Kidney tubule cell (primary cell): ENCODE data around the gene TMEM45B.
"Not testable (repeated sequence)": the region's sequence is repeated elsewhere in the genome, so short reads cannot be mapped to it uniquely, and the experiment has no call there.

ENCODE experiments used
- DNase-seq: peaks from one replicate; pipeline ENCODE4 v3.0.0-alpha.2; 2018; ENCODE audit warnings: low spot score

Gene TMEM45B

DNA sequence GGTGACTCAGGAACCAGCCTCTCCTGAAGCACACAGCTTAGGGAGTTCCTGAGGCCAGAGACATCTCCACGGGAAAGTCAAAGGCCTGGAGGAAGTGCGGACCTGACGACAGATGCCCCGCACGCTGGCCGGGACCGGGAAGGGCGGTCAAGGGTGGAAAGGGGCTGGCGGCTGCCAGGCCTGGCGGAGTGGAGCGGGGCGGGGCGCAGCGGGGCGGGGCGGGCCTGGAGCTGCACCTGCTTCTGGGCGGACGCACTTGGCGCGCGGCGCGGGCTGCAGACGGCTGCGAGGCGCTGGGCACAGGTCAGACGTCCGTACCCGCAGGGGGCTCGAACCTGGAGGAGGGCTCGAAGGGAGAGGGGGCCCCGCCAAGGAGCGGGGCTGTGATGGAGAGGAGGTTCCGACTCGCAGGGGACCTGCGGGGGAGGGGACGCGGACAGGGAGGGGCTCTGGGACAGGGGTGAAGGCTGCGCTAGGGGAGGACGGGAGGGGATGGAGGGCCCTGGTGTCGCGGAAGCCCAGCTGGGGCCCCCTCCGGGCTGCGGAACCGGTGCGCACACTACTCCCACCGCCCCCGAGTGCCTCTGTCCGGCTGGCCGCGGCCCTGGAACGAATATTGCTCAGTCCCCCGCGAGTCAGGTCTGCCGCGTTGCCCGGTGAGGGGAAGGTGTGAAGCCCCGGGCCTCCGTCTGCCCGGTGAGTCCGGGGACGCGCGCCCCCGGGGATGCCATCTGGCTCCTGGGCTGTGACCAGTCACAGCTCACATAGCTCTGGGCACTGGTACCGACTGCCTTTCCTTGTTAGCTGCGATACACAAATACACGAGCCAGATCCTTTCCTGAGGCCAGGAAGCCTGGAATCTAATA is at the start of gene TMEM45B:
Gene TMEM45B, plus strand, starts transcription at position 253 of the 866 bp plus-strand sequence. CDS start 36,635 bp downstream, outside the sequence.
- DNase-seq = peak; percentile 53

DNA sequence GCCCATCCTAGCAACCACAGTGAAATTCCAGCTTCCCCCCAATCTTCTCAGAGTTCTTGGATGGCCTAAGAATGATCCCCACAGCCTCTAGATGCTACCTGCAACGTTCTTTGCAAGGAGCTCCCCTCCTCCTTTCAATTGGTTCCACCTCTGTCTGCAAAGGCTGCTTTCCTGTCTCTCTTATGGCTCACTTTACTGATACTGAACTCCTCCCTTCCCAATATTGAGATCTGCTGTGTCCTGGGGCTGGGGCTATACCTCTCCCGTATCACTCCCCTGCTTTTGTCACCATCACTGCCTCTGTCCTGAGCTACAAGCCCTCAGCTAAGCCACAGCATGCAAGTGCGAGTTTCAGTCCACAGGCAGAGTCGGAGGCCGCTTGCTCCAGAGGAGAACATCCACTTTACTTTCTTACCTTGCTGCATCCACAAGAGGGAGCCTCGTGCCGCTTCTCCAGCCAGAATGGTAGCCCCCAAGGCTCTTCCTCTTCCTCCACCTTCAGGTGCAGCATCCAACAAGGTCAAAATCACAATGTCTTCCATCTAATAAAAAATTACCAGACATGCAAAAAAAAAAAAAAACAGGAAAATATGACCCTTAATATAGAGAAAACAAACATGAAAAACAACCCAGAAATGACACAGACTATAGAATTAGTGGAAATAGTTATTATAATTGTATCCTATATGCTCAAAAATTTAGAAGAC is 48.6 kb upstream of the TMEM45B start:
- peak; percentile 49 for DNase-seq

DNA sequence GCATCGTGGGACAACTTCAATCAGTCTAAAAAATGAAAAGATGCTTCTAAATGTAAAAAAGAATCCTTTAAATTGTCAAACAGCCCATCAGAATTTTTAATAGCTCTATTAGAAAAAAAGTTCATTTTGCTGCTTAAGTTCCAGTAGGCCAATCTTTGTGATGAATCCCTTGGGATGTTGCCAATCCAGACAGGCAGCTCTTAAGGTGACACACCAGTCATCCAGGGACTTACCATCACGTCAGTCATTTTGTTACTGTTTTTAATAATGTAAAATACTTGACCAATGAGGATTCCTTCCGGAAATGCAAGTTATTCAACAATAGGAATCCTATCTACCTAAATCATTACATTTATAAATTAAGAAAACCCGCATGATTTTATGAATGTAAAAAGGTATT is 47.8 kb upstream of the TMEM45B start:
- DNase-seq = peak; percentile 68

DNA sequence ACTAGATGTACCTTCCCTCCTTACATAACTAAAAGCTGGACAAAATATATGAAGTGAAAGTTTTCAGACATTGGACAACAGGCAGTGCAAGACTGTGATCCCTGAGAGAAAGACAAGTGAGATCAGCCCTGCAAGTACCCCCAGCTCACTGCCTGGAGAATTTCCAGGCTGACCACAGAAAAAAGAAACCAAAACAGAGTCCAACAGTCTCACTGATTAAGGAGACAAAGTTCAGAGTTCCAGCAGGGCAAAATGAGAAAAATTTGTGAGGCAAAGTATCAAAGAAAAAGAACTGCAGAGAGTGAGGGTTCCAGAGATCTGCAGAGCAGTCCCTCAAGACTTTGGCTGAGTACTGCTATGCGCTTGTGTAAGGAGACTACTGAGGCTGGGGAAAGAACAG is 47.3 kb upstream of the TMEM45B start:
- peak; percentile 32 for DNase-seq

DNA sequence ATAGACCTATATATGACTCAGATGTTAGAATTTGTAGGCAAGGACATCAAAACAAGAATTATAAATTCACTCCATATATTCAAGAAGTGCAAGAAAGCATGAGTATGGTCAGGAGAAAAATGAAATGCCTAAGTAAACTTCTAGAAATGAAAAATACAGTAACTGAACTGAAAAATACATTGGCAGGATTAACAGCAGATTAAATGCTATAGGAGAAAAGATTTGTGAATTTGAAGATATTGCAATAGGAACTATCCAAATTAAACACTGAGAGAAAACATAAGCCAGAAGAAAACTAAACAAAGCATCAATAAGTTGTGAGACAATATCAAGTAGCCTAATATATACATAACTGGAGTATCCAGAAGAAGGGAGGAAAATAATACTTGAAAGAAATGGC is 46.6 kb upstream of the TMEM45B start:
- DNase-seq = no peak

DNA sequence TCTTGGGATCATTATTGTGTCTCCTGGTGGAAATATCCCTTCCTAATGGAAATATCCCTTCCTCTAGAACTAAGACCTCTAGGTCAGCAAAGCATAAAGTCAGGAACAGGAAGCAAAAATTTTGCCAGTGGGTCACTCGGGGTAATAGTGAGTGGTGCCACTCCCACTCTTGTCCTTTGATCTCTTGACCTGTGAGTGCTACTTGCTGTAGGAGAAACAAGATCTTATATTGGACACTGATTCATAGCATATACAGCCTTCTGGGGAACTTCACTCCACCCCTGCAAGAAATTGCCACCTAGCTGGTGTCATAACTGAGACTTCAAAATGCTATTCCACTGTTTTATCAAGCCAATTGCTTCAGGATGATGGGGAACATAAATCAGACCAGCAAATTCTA is 44.7 kb upstream of the TMEM45B start:
- DNase-seq = no peak

DNA sequence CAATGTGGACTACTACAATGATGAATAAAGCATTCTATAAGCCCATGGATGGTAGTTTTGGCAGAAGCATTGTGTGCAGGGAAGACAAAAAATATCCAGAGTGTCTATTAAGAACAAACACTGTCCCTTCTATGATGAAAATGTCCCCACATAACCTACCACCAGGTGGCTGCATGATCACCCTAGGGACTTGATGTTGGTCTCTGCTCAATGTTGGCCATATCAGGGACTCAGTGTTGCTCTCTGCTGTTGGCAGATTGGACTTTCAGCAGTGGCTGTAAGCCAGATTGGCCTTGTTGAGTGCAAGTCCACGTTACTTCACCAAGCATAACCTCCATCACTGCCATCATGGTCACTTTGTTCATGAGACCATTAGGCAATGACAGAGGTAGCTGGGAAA is 44.2 kb upstream of the TMEM45B start:
- DNase-seq = not testable (repeated sequence)

DNA sequence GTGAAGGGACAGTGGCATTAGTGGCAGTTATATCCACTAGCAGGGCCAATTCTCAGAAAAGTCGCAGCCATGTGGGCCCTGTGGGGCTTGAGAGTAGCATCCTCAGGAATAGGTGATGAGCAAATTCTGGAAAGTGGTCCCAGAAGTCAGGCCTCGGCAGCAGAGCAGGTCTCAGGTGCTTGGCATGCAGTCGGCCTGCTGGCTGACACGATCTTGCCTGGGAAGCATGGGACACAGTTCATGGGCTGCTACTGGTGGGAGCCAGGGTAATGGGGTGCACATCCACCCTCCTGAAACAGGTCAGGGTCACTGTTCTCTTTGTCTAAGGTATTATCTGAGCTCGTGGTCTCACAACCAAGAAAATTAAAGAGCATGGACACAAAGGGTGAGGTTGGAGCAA is 36.8 kb upstream of the TMEM45B start:
- DNase-seq = no peak

DNA sequence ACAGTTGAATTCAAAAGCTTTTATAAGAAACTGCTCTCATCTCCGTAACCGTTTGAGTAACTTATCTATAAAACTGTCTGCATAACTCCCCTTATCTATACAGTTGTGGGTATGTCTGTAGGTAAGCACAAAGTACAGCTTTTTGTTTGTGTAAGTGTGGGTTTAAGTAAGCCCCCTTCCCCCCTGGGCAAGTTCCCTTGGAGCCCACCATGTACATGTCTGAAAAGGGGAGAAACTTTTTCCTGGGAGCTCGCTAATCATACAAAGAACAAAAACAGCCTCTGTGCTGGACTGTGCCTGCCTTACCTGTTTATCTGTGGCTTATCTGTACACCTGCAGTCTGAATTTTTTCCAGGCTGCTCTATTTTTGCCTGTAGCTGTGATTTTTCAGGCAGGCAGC is 36.3 kb upstream of the TMEM45B start:
- no peak for DNase-seq

DNA sequence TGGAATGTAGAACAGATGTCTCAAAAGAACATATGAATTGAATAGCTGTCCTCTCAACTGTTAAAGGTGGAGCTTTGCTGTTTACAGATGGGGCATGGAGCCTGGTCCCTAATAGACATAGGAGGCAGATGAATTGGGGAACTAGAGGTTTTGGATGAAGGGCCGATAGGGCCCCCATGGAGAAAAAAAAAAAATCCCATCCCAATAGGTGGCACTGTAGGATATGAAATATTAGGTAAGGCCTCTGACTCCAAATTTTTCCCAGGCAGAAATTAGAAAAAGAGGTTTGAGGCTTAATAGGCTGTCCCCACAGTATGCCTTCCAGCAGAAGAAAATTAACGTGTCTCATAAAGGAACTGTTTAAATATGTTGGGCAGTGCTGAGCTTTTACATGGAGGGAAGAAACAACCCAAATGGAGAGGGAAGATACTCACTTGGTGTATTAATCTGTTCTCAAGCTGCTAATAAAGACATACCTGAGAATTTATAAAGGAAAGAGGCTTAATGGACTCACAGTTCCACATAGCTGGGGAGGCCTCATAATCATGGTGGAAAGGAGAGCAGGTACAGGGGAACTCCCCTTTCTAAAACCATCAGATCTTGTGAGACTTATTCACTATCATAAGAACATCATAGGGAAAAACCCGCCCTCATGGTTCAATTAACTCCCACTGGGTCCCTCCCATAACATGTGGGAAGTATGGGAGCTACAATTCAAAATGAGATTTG is 30.1 kb upstream of the TMEM45B start:
- peak; percentile 30 for DNase-seq

DNA sequence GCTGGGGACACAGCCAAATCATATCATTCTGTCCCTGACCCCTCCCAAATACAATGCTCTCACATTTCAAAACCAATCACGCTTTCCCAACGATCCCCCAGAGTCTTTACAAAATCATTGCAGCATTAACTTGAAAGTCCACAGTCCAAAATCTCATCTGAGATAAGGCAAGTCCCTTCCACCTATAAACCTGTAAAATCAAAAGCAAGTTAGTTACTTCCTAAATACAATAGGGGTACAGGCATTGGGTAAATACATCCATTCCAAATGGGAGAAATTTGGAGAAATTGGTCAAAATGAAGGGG is 29.6 kb upstream of the TMEM45B start:
- not testable (repeated sequence) for DNase-seq

DNA sequence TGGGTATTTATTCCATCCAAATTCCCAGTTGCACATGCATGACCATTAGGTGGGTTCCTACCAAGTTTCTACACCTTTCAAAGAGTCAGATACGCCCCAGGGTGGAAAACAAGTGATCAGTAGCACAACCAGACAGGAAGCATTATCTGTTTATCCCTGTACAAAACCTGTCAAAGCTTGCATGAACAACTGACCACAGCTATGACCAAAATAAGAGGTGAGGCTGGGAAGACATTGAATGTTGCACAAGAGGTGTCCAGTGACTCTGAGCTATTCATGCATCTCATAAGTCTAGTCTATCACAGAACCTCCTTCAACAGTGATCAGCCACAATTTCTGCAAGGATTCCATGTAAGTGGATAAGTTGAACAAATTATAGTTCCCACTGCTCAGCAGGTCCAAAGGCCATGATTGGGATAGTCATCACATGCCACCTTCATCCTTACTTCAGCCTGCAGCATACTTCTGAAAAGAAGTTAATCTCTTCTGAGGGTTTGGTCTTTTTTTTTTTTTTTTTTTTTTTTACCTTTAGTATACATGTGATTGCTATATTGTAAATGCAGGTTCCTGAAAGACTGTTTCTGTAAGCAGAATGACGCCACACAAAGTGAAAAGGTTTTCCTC is 28.0 kb upstream of the TMEM45B start:
- DNase-seq = peak; percentile 28

DNA sequence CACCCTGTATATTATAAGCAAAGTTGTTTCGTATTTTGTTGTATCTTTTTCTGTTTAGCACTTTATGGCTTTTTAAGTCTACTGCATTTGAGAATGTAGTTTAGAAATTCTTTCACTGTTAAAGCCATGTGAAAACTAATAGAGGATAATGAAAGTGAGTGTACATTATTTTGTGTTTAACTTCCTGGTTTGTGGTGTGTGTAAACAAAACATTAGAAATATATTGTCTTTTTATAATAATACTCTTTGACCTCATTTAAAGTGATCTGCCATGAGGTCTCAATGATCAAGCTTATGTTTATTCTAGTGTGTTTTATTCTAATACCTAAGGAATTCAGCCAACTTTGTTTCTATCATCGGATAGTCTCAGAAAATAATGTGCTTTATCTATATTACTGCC is 27.4 kb upstream of the TMEM45B start:
- DNase-seq = no peak

DNA sequence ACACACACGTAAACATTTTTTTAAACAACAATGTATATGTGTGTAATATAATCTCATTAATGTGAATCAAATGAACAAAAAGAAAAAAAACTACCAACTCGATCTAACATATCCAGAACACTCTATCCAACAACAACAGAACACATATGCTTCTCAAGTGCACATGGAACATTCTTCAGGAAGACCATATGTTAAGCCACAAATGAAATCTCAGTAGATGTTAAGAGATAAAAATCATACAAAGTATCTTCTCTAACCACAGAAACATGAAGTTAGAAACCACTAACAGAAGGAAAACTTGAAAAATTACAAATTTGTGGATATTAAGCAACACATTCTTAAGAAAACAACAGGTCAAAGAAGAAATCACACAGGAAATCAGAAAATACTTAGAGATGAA is 25.5 kb upstream of the TMEM45B start:
- DNase-seq = no peak

DNA sequence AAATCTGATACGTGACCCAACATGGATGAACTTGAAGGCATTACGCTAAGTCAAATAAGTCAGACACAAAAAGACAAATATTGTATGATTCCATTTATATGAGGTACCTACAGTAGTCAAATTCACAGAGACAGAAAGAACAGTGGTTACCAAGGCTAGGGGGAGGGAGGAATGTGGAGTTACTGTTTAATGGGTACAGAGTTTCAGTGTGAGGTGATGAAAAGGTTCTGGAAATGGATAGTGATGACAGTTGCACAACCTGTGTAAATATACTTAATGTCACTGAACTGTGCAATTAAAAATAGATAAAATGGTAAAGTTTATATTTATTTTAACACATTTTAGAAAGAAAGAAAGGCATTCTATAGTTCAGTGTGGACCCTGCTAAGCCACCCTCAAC is 24.1 kb upstream of the TMEM45B start:
- no peak for DNase-seq

DNA sequence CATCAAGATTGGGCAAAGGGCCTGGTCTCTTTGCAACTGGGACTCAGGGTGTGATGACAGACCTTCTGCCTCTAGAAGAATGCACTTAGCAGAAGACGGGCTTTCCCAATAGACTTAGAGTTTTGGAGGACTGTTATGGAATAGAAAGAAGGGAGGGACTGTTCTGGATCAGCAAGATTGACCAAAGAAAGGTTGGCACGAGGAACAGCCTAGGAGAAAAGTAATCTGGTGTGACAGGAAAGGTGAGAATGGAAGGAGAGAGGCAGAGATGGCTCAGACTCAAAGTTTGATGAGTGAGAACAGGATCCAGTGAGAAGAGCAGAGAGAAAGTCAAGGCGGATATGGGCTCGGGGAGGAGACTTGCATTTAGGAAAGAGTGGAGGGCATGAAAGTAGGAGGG is 23.0 kb upstream of the TMEM45B start:
- DNase-seq = no peak

DNA sequence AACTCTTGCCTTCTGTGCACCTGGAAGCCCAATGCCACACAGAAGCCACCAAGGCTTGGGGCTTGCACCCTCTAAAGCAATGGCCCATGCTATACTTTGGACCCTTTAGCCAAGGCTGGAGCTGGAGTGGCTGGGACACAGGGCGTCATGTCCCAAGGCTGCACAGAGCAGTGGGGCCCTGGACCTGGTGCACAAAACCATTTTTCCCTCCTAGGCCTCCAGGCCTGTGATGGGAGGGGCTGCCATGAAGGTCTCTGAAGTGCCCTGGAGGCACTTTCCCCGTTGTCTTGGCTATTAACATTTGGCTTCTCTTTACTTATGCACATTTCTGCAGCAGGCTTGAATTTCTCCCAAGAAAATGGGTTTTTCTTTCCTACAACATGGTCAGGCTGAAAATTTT is 20.6 kb upstream of the TMEM45B start:
- no peak for DNase-seq

DNA sequence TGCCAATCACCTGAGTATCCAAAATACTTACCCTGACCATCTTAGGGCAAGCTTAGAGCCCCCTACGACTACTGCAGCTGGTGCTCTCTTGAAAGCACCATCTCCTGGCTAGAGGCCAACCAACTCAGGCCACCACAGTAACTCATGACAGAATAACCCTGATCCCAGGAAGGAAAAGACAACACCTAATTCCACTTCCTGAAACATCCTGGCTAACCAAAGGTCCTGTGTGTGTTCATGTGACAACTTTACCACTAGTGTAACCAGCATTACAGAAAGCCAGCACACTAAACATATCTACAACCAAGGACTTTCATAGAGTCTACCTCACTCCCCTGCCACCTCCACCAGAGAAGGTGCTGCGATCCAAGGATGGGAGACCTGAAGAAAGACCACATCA is 17.4 kb upstream of the TMEM45B start:
- DNase-seq = no peak

DNA sequence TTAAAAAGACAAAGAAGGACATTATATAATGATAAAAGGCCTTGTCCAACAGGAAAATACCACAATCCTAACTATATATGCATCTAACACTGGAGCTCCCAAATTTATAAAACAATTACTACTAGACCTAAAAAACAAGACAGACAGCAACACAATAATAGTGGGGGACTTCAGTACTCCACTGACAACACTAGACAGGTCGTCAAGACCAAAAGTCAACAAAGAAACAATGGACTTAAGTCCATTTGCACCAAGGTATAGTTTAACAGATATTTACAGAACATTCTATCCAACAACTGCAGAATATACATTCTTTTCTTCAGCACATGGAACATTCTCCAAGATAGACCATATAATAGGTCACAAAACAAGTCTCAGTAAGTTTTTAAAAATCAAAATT is 15.5 kb upstream of the TMEM45B start:
- not testable (repeated sequence) for DNase-seq

DNA sequence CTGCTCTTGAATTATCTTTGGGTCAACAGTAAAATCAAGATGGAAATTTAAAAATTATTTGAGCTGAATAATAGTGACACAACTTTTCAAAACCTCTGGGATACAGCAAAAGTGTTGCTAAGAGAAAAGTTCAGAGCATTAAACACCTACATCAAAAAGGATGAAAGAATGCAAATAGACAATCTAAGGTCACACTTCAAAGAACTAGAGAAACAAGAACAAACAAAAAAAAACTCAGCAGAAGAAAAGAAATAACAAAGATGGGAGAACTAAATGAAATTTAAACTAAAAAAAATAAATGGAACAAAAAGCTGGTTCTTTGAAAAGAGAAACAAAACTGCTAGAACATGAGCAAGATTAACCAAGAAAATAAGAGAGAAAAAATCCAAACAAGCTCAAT is 15.0 kb upstream of the TMEM45B start:
- DNase-seq = no peak

DNA sequence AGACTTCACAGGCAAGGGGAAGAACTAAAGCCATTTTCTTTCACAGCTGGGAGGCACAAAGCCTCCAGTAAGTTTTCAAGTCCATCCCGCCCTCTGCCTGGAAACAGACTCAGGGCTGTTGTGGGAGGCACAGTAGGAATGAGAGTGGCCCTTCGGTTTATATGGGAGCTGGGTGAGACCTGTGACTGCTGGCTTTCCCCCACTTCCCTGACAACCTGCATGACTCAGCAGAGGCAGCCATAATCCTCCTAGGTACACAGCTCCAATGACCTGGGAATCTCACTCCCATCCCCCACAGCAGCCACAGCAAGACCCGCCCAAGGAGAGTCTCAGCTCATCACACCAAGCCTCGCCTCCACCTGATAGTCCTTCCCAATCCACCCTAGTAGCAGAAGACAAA is 12.1 kb upstream of the TMEM45B start:
- peak; percentile 41 for DNase-seq

DNA sequence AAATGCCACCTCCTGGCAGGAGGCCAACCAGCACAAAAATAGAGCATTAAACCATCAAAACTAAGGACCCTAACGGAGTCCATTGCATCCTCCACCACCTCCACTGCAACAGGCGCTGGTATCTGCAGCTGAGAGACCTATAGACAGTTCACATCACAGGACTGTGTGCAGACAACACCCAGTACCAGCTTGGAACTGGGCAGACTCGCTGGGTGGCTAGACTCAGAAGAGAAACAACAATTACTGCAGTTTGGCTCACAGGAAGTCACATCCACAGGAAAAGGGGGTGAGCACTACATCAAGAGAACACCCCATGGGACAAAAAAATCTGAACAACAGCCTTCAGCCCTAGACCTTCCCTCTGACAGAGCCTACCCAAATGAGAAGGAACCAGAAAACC is 11.6 kb upstream of the TMEM45B start:
- DNase-seq = no peak

DNA sequence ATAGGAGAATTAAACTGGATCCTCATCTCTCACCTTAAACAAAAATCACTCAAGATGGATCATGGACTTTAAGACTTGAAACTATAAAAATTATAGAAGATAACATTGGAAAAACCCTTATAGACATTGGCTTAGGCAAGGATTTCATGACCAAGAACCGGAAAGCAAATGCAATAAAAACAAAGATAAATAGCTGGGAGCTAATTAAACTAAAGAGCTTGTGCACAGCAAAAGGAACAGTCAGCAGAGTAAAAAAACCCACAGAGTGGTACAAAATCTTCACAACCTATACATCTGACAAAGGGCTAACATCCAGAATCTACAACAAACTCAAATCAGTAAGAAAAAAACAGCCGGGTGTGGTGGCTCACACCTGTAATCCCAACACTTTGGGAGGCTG is 7.4 kb upstream of the TMEM45B start:
- DNase-seq = not testable (repeated sequence)
